K562 treated with DMSO at 1 percent for 24 hours (cell line): ENCODE measurements around the gene LMTK2. TPM values are rescaled to one million over a fixed set of nuclear protein-coding genes. Genes with fewer than 3 reads are reported as not detected.

Experiments used
- total RNA-seq: library from RNA; unstranded; fragments of 300-600 nt; gene quantifications from 2 replicates; pipeline ENCODE4 v1.2.3, GENCODE V29; 2022; ENCODE audit warnings: low read depth; ENCODE audit not compliant: insufficient read depth

LMTK2 gene
- 9.4 and 10.8 TPM in 2 replicates for total RNA-seq

DNA sequence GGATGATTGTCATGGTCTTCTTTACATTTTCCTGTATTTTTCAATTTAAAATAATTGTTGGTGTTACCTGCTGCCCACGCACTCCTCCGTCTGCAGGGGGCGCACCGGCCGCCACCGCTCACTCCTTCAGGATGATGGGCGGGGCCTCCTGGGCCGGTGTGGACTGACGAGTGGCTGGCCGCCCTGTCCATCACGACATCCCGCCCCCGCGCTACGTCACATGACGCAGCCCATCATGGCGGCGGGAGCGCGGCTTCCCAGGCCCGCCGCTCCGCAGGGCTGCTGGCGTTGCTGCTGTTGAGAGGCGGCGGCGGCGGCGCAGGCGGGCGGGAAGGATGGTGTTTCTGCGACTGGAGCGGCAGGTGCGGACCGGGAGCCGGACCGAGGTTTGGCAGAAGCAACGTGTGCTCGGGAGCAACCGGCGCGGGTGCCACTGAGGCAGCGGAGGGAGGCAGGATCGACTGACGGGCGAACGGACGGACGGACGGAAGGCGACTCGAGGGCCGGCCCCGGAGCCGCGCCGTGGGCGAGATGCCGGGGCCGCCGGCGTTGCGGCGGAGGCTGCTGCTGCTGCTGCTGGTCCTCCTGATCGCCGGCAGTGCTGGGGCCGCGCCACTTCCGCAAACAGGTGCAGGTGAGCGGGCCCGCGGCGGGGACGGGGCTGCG lies at the start of gene LMTK2:
Gene LMTK2, plus strand, starts transcription at position 216 of the 666 bp plus-strand sequence. Its CDS starts 316 bp downstream, at position 532.

GRCh38 chr7:98211221-98211675 lies 104.6 kb downstream of the LMTK2 start, which contains the start of gene BHLHA15:
Gene BHLHA15, plus strand, starts transcription at chr7:98211439. Its CDS starts 871 bp downstream, at chr7:98212310.

DNA sequence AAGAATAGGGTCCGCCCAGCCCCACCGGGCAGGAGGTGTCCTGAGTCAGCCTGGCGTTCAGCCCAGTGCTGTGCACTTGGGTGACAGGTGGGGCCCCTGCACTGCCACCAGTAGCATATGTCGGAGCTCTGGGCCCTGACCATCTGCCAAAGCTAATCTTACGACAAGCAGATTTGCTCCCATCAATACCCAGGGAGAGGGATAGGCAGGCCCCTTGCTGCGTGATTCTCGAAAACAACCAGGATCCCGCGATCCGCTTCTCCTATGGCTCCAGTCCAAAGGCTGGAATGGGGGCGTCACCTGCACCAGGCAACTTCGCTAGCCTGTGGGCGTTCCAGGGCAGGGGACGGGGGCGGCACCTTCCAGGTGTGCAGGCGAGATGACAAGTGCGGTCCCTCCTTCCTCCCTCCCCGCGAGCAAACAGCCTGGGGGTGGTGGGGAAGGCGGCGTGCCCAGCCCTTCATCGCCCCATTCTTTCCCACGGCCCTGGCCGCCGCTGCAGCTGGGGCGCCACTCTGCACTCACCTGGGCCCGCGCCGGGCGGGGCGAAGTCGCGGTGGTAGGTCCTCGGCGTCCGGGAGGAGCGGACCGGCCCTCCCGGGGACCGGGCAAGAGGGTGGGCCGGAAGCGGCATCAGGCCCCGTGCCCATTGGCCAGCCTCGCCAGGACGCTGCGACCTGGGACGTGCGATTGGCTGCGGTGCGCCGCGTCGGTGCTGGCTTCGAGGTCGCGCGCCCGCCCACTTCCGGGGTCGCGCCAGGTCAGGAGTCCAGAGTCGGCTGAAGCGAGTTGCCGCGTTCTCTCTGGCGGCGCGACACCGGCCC lies 145.2 kb downstream of the LMTK2 start, which contains the start of gene TECPR1:
Gene TECPR1, minus strand, starts transcription at position 632 of the 824 bp plus-strand sequence. CDS start 6,086 bp downstream, outside the sequence.

Other genes starting within 250 kb of the LMTK2 start
- 644 and 759 TPM in 2 replicates for gene ASNS, start 234.5 kb upstream of the LMTK2 start, total RNA-seq
- not detected in 2 replicates for gene OCM2, start 116.7 kb upstream of the LMTK2 start, total RNA-seq
- 3.0 and 7.9 TPM in 2 replicates for gene BHLHA15, start 104.6 kb downstream of the LMTK2 start, total RNA-seq
- 15.8 and 18.4 TPM in 2 replicates for gene TECPR1, start 145.4 kb downstream of the LMTK2 start, total RNA-seq
- 201 and 236 TPM in 2 replicates for gene BRI3, start 174.8 kb downstream of the LMTK2 start, total RNA-seq